Uterus (tissue), 4 donors: ENCODE measurements around the gene CCNL1. TPM values are rescaled to one million over a fixed set of nuclear protein-coding genes. Genes with fewer than 3 reads are reported as not detected.

ENCODE experiments used
- DNase-seq, 2 donors: peaks; one replicate each; pipeline ENCODE4 v3.0.0-alpha.2; 2019 to 2020
- H3K27ac ChIP-seq, 2 donors: fragments of 200-600 bp; sonication (generic); 1 replicate in 1 of 2; 2 replicates in 1 of 2; pipeline ENCODE4 v1.5.1; 2016 to 2018
- H3K27me3 ChIP-seq, 2 donors: fragments of 200-600 bp; sonication (generic); one replicate each; pipeline ENCODE4 v1.5.1; 2018 to 2019; ENCODE audit warnings: control low read depth in 1 of 2
- H3K36me3 ChIP-seq, 2 donors: fragments of 200-600 bp; sonication (generic); one replicate each; pipeline ENCODE4 v1.5.1; 2019; ENCODE audit warnings: control low read depth in 1 of 2
- H3K4me1 ChIP-seq, 2 donors: fragments of 200-600 bp; sonication (generic); one replicate each; pipeline ENCODE4 v1.5.1; 2018 to 2019; ENCODE audit warnings: control low read depth in 1 of 2
- H3K4me3 ChIP-seq, 2 donors: fragments of 200-600 bp; sonication (generic); 1 replicate in 1 of 2; 2 replicates in 1 of 2; pipeline ENCODE4 v1.5.1; 2018 to 2019; ENCODE audit warnings: mild to moderate bottlenecking in 1 of 2
- H3K9me3 ChIP-seq, 2 donors: fragments of 200-600 bp; sonication (generic); one replicate each; pipeline ENCODE4 v1.5.1; 2019; ENCODE audit warnings: control low read depth in 1 of 2
- CTCF ChIP-seq, 4 experiments: fragments of 200-600 bp in 2 of 4; fragments of 450-650 bp in 2 of 4; sonication (generic) in 2 of 4; IDR thresholded peaks; one replicate each; pipeline ENCODE4 v1.5.1; 2016 to 2019; ENCODE audit warnings: antibody characterized with exemption in 4 of 4, mild to moderate bottlenecking in 2 of 4, moderate library complexity in 1 of 4
- POLR2A ChIP-seq, 2 donors: fragments of 450-650 bp; IDR thresholded peaks; one replicate each; pipeline ENCODE4 v1.6.1; 2016; ENCODE audit warnings: antibody characterized with exemption in 2 of 2, mild to moderate bottlenecking in 1 of 2, moderate library complexity in 1 of 2
- intact Hi-C: fragments of 100-400 bp; cut with DNase I; formaldehyde crosslinking; loops from one replicate; pipeline ENCODE4 v1.15.1; 2023; ENCODE audit warnings: low total_unique reads
- total RNA-seq, 4 donors: library from RNA; depleted of rRNA in 3 of 4; stranded (reverse); fragments of >200 nt in 3 of 4; gene quantifications; one replicate each; pipeline versions ENCODE4 v1.1.0 to v1.2.4, GENCODE V29; 2014 to 2023
- donor health status: DM: yes; HTN: yes; CAD: no.

CCNL1 gene
- total RNA-seq, 4 donors from 2014 or later = 100 to 252 (median 155) TPM

- DNase-seq = no peak
- TF ChIP-seq POLR2A (IDR thresholded peaks at IDR 0.05) = no peak
- TF ChIP-seq CTCF (IDR thresholded peaks at IDR 0.05) = no peak
- H3K36me3 ChIP-seq = no peaks in the 10 kb centered on the region
- no peak overlapping the region for H3K4me3 ChIP-seq
- H3K27ac ChIP-seq = no peak overlapping the region
- no peaks in the 10 kb centered on the region for H3K9me3 ChIP-seq
- no peaks in the 10 kb centered on the region for H3K4me1 ChIP-seq
- no peaks in the 10 kb centered on the region for H3K27me3 ChIP-seq
- intact Hi-C loops = no loop called here
Observed at GRCh38 chr3:157120071-157120892, 39.7 kb downstream of the CCNL1 start.

- TF ChIP-seq CTCF (IDR thresholded peaks at IDR 0.05) (no peak), POLR2A (IDR thresholded peaks at IDR 0.05) (no peak)
- H3K36me3 ChIP-seq = no peaks in the 10 kb centered on the region
- DNase-seq = no peak
- no peak overlapping the region for H3K4me3 ChIP-seq
- intact Hi-C loops = no loop called here
- no peak overlapping the region for H3K27ac ChIP-seq
- no peaks in the 10 kb centered on the region for H3K27me3 ChIP-seq
- H3K4me1 ChIP-seq = no peaks in the 10 kb centered on the region
- H3K9me3 ChIP-seq = no peaks in the 10 kb centered on the region
Observed at GRCh38 chr3:157119369-157119951, 40.5 kb downstream of the CCNL1 start.

GRCh38 chr3:157117875-157118654 lies 41.9 kb downstream of the CCNL1 start:
- Histone ChIP-seq H3K27ac (no peak overlapping the region), H3K36me3 (no peaks in the 10 kb centered on the region), H3K4me1 (no peaks in the 10 kb centered on the region), H3K27me3 (no peaks in the 10 kb centered on the region), H3K9me3 (no peaks in the 10 kb centered on the region), H3K4me3 (no peak overlapping the region)
- TF ChIP-seq POLR2A (IDR thresholded peaks at IDR 0.05) = no peak
- TF ChIP-seq CTCF (IDR thresholded peaks at IDR 0.05) = no peak
- no peak for DNase-seq
- intact Hi-C loops = no loop called here

GRCh38 chr3:157117206-157117605 lies 42.7 kb downstream of the CCNL1 start:
- DNase-seq = no peak
- Histone ChIP-seq H3K36me3 (no peaks in the 10 kb centered on the region), H3K9me3 (no peaks in the 10 kb centered on the region), H3K4me3 (no peak overlapping the region), H3K27me3 (no peaks in the 10 kb centered on the region), H3K27ac (no peak overlapping the region), H3K4me1 (no peaks in the 10 kb centered on the region)
- TF ChIP-seq POLR2A (IDR thresholded peaks at IDR 0.05) (no peak), CTCF (IDR thresholded peaks at IDR 0.05) (no peak)
- intact Hi-C loops = no loop called here

- H3K27ac ChIP-seq = no peak overlapping the region
- intact Hi-C loops = no loop called here
- DNase-seq = no peak
- H3K9me3 ChIP-seq = no peaks in the 10 kb centered on the region
- no peak for TF ChIP-seq POLR2A (IDR thresholded peaks at IDR 0.05)
- TF ChIP-seq CTCF (IDR thresholded peaks at IDR 0.05) = no peak
- no peak overlapping the region for H3K4me3 ChIP-seq
- H3K27me3 ChIP-seq = no peaks in the 10 kb centered on the region
- no peaks in the 10 kb centered on the region for H3K36me3 ChIP-seq
- H3K4me1 ChIP-seq = no peaks in the 10 kb centered on the region
Observed at GRCh38 chr3:157116017-157116416, 43.9 kb downstream of the CCNL1 start.
